CD4-positive, alpha-beta T cell (primary cell): ENCODE data around the gene CHD9NB. TPM values are rescaled to one million over a fixed set of nuclear protein-coding genes. Genes with fewer than 3 reads are reported as not detected.
"Not testable (repeated sequence)": the region's sequence is repeated elsewhere in the genome, so short reads cannot be mapped to it uniquely, and the experiment has no call there.

Source experiments
- ATAC-seq: fragments of 200-7000 bp; cut with Tn5 transposase; one replicate; pipeline ENCODE4 v1.10.0; 2022; ENCODE audit warnings: mild to moderate bottlenecking; ENCODE audit not compliant: poor library complexity
- CTCF ChIA-PET: fragments of 350-600 bp; sonication (Branson Sonifier 250); formaldehyde crosslinking; loops from one replicate; lab custom pipeline; 2021; ENCODE audit warnings: antibody characterized with exemption, inconsistent platforms; lab: Charles Lee
- POLR2A ChIA-PET: fragments of 350-600 bp; sonication (Branson Sonifier 250); formaldehyde crosslinking; loops from one replicate; lab custom pipeline; 2021; ENCODE audit warnings: antibody characterized with exemption, inconsistent platforms; lab: Charles Lee
- DNase-seq, 14 experiments: peaks; one replicate each; pipeline ENCODE4 v3.0.0-alpha.2; 2013 to 2020; ENCODE audit warnings: mixed read lengths in 2 of 14
- H3K27ac ChIP-seq, 2 donors: one replicate each; pipeline versions ENCODE4 v1.5.1 to v1.7.0; 2013; ENCODE audit warnings: low read length in 2 of 2, low read depth in 1 of 2, mild to moderate bottlenecking in 1 of 2
- H3K27me3 ChIP-seq, 2 experiments: 1 replicate in 1 of 2; 2 replicates in 1 of 2; pipeline versions ENCODE4 v1.6.1 to v1.7.0; 2013; ENCODE audit warnings: low read length in 2 of 2, control low read depth in 1 of 2, mild to moderate bottlenecking in 1 of 2, moderate library complexity in 1 of 2; ENCODE audit not compliant: insufficient read depth in 2 of 2, control insufficient read depth in 1 of 2
- H3K36me3 ChIP-seq: one replicate; pipeline ENCODE4 v1.6.1; 2013; ENCODE audit warnings: low read length, control low read depth; ENCODE audit not compliant: insufficient read depth
- H3K4me1 ChIP-seq: one replicate; pipeline ENCODE4 v1.6.1; 2013; ENCODE audit warnings: low read length, control low read depth; ENCODE audit not compliant: insufficient read depth
- H3K4me3 ChIP-seq: one replicate; pipeline ENCODE4 v1.5.1; 2013; ENCODE audit warnings: mild to moderate bottlenecking, low read length, moderate library complexity
- H3K9me3 ChIP-seq, 2 experiments: 1 replicate in 1 of 2; 2 replicates in 1 of 2; pipeline versions ENCODE4 v1.6.1 to v1.7.0; 2013; ENCODE audit warnings: low read length in 2 of 2, mild to moderate bottlenecking in 2 of 2, control low read depth in 1 of 2, moderate library complexity in 1 of 2; ENCODE audit not compliant: control insufficient read depth in 1 of 2, insufficient read depth in 1 of 2
- H3K27ac Mint-ChIP-seq: one replicate; pipeline ENCODE4 v1.8.0; 2020; ENCODE audit warnings: mixed read lengths
- H3K27me3 Mint-ChIP-seq: one replicate; pipeline ENCODE4 v1.8.0; 2021; ENCODE audit warnings: mixed read lengths
- H3K36me3 Mint-ChIP-seq: one replicate; pipeline ENCODE4 v1.8.0; 2021; ENCODE audit warnings: low read depth, mixed read lengths
- H3K4me1 Mint-ChIP-seq: one replicate; pipeline ENCODE4 v1.8.0; 2021; ENCODE audit warnings: low read depth, mixed read lengths
- H3K4me3 Mint-ChIP-seq: one replicate; pipeline ENCODE4 v1.8.0; 2020; ENCODE audit warnings: mild to moderate bottlenecking, mixed read lengths
- H3K9me3 Mint-ChIP-seq: one replicate; pipeline ENCODE4 v1.8.0; 2020; ENCODE audit warnings: mixed read lengths
- intact Hi-C, 2 experiments: fragments of 100-400 bp; cut with DNase I in 1 of 2; cut with micrococcal nuclease in 1 of 2; formaldehyde crosslinking; loops; one replicate each; pipeline versions ENCODE4 v1.15.1 to v1.9.0; 2023 to 2025; cut with DNase I, micrococcal nuclease
- total RNA-seq, 174 experiments: library from RNA in 2 of 174; stranded (reverse) in 2 of 174; gene quantifications; one replicate each; pipeline ENCODE4 v1.2.3 and lab custom pipeline; 2021 to 2026
- TF ChIP-seq, protein P1 (sequence below): fragments of 200-600 bp; IDR thresholded peaks from one replicate; pipeline ENCODE4 v1.8.0; 2022; ENCODE audit warnings: antibody characterized with exemption, mild to moderate bottlenecking

The CHD9NB gene
- total RNA-seq, 2 experiments from 2014 or later = not detected

DNA sequence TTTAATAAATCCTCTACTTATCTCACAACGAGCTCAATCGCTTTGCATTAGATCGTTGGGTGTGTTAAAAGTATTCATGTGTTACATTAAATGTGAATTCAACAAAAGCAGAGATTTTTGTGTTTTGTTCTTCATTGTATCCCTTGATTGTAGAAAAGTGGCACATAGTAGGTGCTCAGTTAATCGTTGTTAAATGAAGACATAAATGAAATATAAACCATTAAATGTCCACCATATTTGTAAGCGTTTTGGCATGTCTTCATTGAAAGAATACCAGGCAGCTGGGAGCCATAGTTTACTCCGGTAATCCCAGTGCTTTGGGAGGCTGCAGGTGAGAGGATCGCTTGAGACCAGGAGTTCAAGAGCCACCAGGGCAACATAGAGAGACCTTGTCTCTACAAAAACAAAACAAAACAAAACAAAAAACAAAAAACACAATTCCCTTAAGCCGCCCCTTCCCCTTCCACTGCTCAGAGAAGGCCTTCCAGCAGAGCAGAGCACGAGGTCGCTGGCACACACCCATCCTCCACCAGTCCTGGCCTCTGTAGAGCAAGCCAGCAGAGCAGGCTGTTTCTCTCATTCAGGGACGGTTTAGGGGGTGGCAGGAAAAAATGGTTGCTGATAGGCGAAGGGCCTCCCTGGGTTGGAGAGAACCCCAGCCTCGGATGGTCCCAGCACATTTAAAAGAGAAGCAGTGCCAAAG, 1.4 kb upstream of the CHD9NB start:
- TF ChIP-seq, protein P1, sequence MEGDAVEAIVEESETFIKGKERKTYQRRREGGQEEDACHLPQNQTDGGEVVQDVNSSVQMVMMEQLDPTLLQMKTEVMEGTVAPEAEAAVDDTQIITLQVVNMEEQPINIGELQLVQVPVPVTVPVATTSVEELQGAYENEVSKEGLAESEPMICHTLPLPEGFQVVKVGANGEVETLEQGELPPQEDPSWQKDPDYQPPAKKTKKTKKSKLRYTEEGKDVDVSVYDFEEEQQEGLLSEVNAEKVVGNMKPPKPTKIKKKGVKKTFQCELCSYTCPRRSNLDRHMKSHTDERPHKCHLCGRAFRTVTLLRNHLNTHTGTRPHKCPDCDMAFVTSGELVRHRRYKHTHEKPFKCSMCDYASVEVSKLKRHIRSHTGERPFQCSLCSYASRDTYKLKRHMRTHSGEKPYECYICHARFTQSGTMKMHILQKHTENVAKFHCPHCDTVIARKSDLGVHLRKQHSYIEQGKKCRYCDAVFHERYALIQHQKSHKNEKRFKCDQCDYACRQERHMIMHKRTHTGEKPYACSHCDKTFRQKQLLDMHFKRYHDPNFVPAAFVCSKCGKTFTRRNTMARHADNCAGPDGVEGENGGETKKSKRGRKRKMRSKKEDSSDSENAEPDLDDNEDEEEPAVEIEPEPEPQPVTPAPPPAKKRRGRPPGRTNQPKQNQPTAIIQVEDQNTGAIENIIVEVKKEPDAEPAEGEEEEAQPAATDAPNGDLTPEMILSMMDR = no peak

DNA sequence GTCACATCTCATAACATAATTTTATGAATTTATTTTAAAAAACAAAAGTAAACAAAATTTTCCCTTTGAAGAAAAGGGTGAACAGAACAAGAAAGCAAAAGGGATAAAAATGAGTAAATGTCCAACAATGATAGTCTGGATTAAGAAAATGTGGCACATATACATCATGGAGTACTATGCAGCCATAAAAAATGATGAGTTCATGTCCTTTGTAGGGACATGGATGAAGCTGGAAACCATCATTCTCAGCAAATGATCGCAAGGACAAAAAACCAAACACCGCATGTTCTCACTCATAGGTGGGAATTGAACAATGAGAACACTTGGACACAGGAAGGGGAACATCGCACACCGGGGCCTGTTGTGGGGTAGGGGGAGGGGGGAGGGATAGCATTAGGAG, 1.4 kb downstream of the CHD9NB start:
- CTCF ChIA-PET = not testable (repeated sequence)

More for the DNA sequence above, 1.4 kb upstream of the CHD9NB start:
- Mint-ChIP-seq H3K27ac (no peak overlapping the region), H3K9me3 (no peaks in the 10 kb centered on the region), H3K27me3 (no peaks in the 10 kb centered on the region), H3K4me1 (peaks cover 7% of the 10 kb centered on the region), H3K4me3 (peak overlapping the region; percentile 81), H3K36me3 (no peaks in the 10 kb centered on the region)
- ATAC-seq = peak; percentile 30
- H3K4me3 ChIP-seq = peak overlapping the region; percentile 69
- no peaks in the 10 kb centered on the region for H3K9me3 ChIP-seq
- ChIA-PET POLR2A (interaction anchor here (1.1 to 1.5 kb wide), 3 partner anchors 16 to 230 kb away, joined by 3 to 6 read pairs (median 6); no protein-coding TSS in a partner anchor), CTCF (interaction anchor here (1.1 to 1.9 kb wide), 10 partner anchors 9 to 230 kb away, joined by 3 to 19 read pairs (median 4); no protein-coding TSS in a partner anchor)
- no peaks in the 10 kb centered on the region for H3K27me3 ChIP-seq
- no peaks in the 10 kb centered on the region for H3K36me3 ChIP-seq
- H3K27ac ChIP-seq = no peak overlapping the region
- DNase-seq = peak in 1 of 14 experiments; percentile 33
- peaks cover 24% of the 10 kb centered on the region for H3K4me1 ChIP-seq
- intact Hi-C loops = loop anchor here (1.0 to 10.0 kb wide), 6 partner anchors 106 to 457 kb away; no protein-coding TSS in a partner anchor

DNA sequence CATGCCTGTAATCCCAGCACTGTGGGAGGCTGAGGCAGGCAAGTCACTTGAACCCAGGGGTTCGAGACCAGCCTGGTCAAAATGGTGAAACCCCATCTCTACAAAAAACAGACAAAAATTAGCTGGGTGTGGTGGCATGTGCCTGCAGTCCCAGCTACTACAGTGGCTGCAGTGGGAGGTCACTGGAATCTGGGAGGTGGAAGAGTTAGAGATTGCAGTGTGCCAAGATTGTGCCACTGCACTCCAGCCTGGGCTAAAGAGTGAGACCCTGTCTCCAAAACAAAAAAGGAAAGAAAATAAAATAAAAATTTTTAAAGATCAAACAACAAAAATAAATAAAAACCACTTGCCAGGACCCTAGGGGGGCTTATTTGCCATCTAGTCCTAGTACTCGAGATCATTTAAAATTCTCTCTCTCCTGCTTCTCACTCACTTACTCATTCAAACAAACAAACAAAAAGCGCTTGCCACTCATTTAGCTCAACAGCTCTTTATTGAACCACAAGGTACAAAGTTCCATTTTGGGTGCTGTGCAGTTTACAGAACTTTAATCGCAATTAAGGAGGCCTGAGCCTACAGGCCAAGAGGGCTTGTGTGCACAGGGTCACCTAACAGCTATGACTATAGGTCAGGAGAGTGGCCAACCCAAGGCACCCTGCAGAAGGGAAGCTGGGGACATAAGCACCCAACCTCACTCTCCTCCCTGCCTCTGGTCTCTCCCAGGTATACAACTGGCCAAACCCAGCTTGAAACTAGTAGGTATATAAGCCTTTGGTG, 4.4 kb downstream of the CHD9NB start:
- no peaks in the 10 kb centered on the region for H3K36me3 Mint-ChIP-seq
- DNase-seq (no peak), ATAC-seq (no peak)
- H3K27ac Mint-ChIP-seq = no peak overlapping the region
- H3K36me3 ChIP-seq = no peaks in the 10 kb centered on the region
- H3K4me1 Mint-ChIP-seq = no peaks in the 10 kb centered on the region
- H3K4me3 Mint-ChIP-seq = no peak overlapping the region
- ChIA-PET CTCF (no interaction called here), POLR2A (no interaction called here)
- intact Hi-C loops = no loop called here
- peaks cover 18% of the 10 kb centered on the region for H3K27me3 Mint-ChIP-seq
- H3K9me3 ChIP-seq = no peaks in the 10 kb centered on the region
- no peak overlapping the region for H3K4me3 ChIP-seq
- no peaks in the 10 kb centered on the region for H3K4me1 ChIP-seq
- H3K9me3 Mint-ChIP-seq = no peaks in the 10 kb centered on the region
- TF ChIP-seq, protein P1 = no peak
- no peaks in the 10 kb centered on the region for H3K27me3 ChIP-seq
- H3K27ac ChIP-seq = no peak overlapping the region

More for the DNA sequence above, 1.4 kb downstream of the CHD9NB start:
- H3K9me3 ChIP-seq, H3K36me3 ChIP-seq, DNase-seq, H3K4me3 Mint-ChIP-seq, H3K4me3 ChIP-seq, H3K4me1 Mint-ChIP-seq, H3K27me3 ChIP-seq, ATAC-seq, H3K9me3 Mint-ChIP-seq, POLR2A ChIA-PET, H3K27me3 Mint-ChIP-seq, H3K27ac ChIP-seq, H3K36me3 Mint-ChIP-seq, H3K27ac Mint-ChIP-seq: not testable (repeated sequence)
- intact Hi-C loops = loop anchor here in 1 of 2 experiments (10.0 kb wide), 1 partner anchor 354 kb away; no protein-coding TSS in a partner anchor
- peaks cover 20% of the 10 kb centered on the region for H3K4me1 ChIP-seq

DNA sequence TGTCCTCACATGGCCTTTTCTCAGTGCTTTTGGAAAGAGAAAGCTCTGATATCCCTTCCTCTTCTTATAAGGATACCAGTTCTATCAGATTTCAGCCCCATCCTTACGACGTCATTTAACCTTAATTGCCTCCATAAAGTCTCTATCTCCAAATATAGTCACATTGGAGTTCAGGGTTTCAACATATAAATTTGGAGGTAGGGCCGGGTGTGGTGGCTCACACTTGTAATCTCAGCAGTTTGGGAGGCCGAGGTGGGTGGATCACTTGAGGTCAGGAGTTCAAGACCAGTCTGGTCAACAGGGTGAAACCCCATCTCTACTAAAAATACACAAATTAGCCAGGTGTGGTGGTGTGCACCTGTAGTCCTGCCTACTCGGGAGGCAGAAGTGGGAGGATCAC, 5.2 kb downstream of the CHD9NB start:
- H3K27ac ChIP-seq, H3K36me3 Mint-ChIP-seq, H3K4me1 ChIP-seq, CTCF ChIA-PET, H3K4me3 Mint-ChIP-seq, DNase-seq, H3K4me3 ChIP-seq, POLR2A ChIA-PET, H3K36me3 ChIP-seq, H3K4me1 Mint-ChIP-seq, intact Hi-C loops, H3K9me3 ChIP-seq, ATAC-seq, H3K27ac Mint-ChIP-seq, H3K9me3 Mint-ChIP-seq, H3K27me3 ChIP-seq: not testable (repeated sequence)
- H3K27me3 Mint-ChIP-seq = peaks cover 23% of the 10 kb centered on the region
